Upper lobe of right lung (tissue), 1 donor: ENCODE data around the gene GOLGA8O. TPM values are rescaled to one million over a fixed set of nuclear protein-coding genes. Genes with fewer than 3 reads are reported as not detected.
A peak's percentile ranks its signal among the peaks of the same experiment; 100 is the strongest.
"Not testable (repeated sequence)": the region's sequence is repeated elsewhere in the genome, so short reads cannot be mapped to it uniquely, and the experiment has no call there.

ENCODE experiments used
- ATAC-seq: fragments of 200-7000 bp; cut with Tn5 transposase; one replicate; pipeline ENCODE4 v1.9.1; 2020; ENCODE audit warnings: mild to moderate bottlenecking, moderate library complexity
- DNase-seq: peaks from one replicate; pipeline ENCODE4 v3.0.0-alpha.2; 2020
- H3K27ac ChIP-seq: fragments of 200-600 bp; one replicate; pipeline ENCODE4 v1.8.0; 2022
- H3K27me3 ChIP-seq: fragments of 200-600 bp; one replicate; pipeline ENCODE4 v1.8.0; 2022; ENCODE audit warnings: mild to moderate bottlenecking
- H3K36me3 ChIP-seq: fragments of 200-600 bp; one replicate; pipeline ENCODE4 v1.8.0; 2022
- H3K4me1 ChIP-seq: fragments of 200-600 bp; one replicate; pipeline ENCODE4 v1.8.0; 2022
- H3K4me3 ChIP-seq: fragments of 200-600 bp; one replicate; pipeline ENCODE4 v1.8.0; 2022; ENCODE audit warnings: mild to moderate bottlenecking
- H3K9me3 ChIP-seq: fragments of 200-600 bp; one replicate; pipeline ENCODE4 v1.8.0; 2022
- intact Hi-C: fragments of 100-400 bp; cut with DNase I; formaldehyde crosslinking; loops from one replicate; pipeline ENCODE4 v1.11.0; 2022
- total RNA-seq: library from RNA; stranded (reverse); fragmentation: NEBNext Ultra II Directional; extraction: Animal tissue kit (Norgen Biotek cat#: 25700); gene quantifications from one replicate; pipeline ENCODE4 v1.2.1, GENCODE V29; 2021
- TF ChIP-seq, protein P1 (sequence below): fragments of 200-600 bp; IDR thresholded peaks from one replicate; pipeline ENCODE4 v1.8.0; 2022; ENCODE audit warnings: antibody characterized with exemption
- donor health status: DM: no; HTN: yes; CAD: no; lungs with severe emphysema.

GOLGA8O gene
- total RNA-seq, 1 donor from 2014 or later, result 2.1 TPM

GRCh38 chr15:32407903-32408302, 47.5 kb downstream of the GOLGA8O start:
- H3K36me3 ChIP-seq, H3K9me3 ChIP-seq, H3K27me3 ChIP-seq, ATAC-seq, H3K27ac ChIP-seq, DNase-seq, H3K4me3 ChIP-seq, intact Hi-C loops, H3K4me1 ChIP-seq: not testable (repeated sequence)
- TF ChIP-seq, protein P1, sequence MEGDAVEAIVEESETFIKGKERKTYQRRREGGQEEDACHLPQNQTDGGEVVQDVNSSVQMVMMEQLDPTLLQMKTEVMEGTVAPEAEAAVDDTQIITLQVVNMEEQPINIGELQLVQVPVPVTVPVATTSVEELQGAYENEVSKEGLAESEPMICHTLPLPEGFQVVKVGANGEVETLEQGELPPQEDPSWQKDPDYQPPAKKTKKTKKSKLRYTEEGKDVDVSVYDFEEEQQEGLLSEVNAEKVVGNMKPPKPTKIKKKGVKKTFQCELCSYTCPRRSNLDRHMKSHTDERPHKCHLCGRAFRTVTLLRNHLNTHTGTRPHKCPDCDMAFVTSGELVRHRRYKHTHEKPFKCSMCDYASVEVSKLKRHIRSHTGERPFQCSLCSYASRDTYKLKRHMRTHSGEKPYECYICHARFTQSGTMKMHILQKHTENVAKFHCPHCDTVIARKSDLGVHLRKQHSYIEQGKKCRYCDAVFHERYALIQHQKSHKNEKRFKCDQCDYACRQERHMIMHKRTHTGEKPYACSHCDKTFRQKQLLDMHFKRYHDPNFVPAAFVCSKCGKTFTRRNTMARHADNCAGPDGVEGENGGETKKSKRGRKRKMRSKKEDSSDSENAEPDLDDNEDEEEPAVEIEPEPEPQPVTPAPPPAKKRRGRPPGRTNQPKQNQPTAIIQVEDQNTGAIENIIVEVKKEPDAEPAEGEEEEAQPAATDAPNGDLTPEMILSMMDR, result peak; percentile 34

GRCh38 chr15:32403192-32403591, 52.2 kb downstream of the GOLGA8O start, which contains the start of gene GOLGA8K:
TSS of gene GOLGA8K (minus strand) at chr15:32403292. CDS start at chr15:32403194, 98 bp downstream.
- H3K36me3 ChIP-seq, H3K4me1 ChIP-seq, ATAC-seq, H3K9me3 ChIP-seq, DNase-seq, H3K27me3 ChIP-seq, intact Hi-C loops, H3K4me3 ChIP-seq, H3K27ac ChIP-seq: not testable (repeated sequence)

DNA sequence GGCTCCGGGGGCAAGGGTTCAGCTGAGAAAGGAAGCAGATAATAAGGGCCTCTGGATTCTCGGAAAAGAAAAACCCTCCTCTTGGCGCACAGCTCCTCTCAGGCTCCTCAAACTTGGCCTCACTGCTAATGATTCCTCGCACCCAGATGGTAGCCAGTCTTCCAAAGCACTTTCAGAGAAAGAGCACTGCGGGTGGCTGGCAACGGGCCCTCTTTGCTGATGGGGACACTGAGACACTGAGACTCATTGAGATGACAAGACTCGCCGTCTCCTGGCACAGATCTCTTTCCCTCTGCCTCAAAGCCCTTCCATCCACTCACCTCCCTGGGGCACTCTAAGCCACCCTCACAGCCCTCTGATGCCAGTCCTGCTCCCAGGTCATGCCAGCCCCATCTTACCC, 58.9 kb downstream of the GOLGA8O start:
- H3K4me1 ChIP-seq, ATAC-seq, H3K27me3 ChIP-seq, H3K4me3 ChIP-seq, H3K9me3 ChIP-seq, DNase-seq, H3K36me3 ChIP-seq, intact Hi-C loops, H3K27ac ChIP-seq: not testable (repeated sequence)

Other genes starting within 250 kb of the GOLGA8O start
- gene GOLGA8K, start 52.3 kb downstream of the GOLGA8O start, total RNA-seq, result 2.1 TPM
- 14.1 TPM for gene GOLGA8N, start 137.8 kb upstream of the GOLGA8O start, total RNA-seq
- 4.0 TPM for gene ARHGAP11A, start 159.9 kb upstream of the GOLGA8O start, total RNA-seq
- 0.96 TPM for gene SCG5, start 186.1 kb upstream of the GOLGA8O start, total RNA-seq